Endothelial cell of umbilical vein (primary cell): ENCODE results near the gene SYNGAP1. TPM values are rescaled to one million over a fixed set of nuclear protein-coding genes. Genes with fewer than 3 reads are reported as not detected.

Experiments used
- BruUV-seq: library from RNA; stranded (reverse); fragments of 400-500 nt; replicated peaks from 2 replicates; lab custom pipeline; 2021; lab: Mats Ljungman, UMichigan
- CTCF ChIA-PET: fragments of 300-600, 350-600 bp; sonication (Branson Sonifier 250); formaldehyde crosslinking; loops from one replicate; lab custom pipeline; 2021; ENCODE audit warnings: antibody characterized with exemption, inconsistent platforms; lab: Charles Lee
- POLR2A ChIA-PET: fragments of 300-600, 350-600 bp; sonication (Branson Sonifier 250); formaldehyde crosslinking; loops from one replicate; lab custom pipeline; 2021; ENCODE audit warnings: antibody characterized with exemption, inconsistent platforms; lab: Charles Lee
- DNase-seq: peaks from one replicate; pipeline ENCODE4 v3.0.0-alpha.2; 2011; ENCODE audit warnings: low read depth, low spot score
- FAIRE-seq: peaks from 2 replicates; lab custom pipeline; 2011; peaks lifted over from hg19 to GRCh38; lab: Jason Lieb, UNC
- H2AFZ ChIP-seq: 2 replicates; pipeline ENCODE4 v1.6.0; 2012; ENCODE audit warnings: low read depth, low read length, control low read depth, inconsistent platforms
- H3K27ac ChIP-seq: 2 replicates; pipeline ENCODE4 v1.5.1; 2011; ENCODE audit warnings: low read depth, mild to moderate bottlenecking, control low read depth, low read length, moderate library complexity; ENCODE audit not compliant: insufficient read depth
- H3K27me3 ChIP-seq, 2 experiments: 2 replicates each; pipeline versions ENCODE4 v1.6.0 to v1.6.1; 2011; ENCODE audit warnings: low read length in 2 of 2, mixed read lengths in 1 of 2; ENCODE audit not compliant: control insufficient read depth in 2 of 2, insufficient read depth in 2 of 2
- H3K36me3 ChIP-seq, 2 experiments: 2 replicates in 1 of 2; 3 replicates in 1 of 2; pipeline ENCODE4 v1.5.1; 2011; ENCODE audit warnings: low read length in 2 of 2, mild to moderate bottlenecking in 1 of 2, moderate library complexity in 1 of 2; ENCODE audit not compliant: control insufficient read depth in 2 of 2, insufficient read depth in 2 of 2; ENCODE audit errors: extremely low read depth in 1 of 2
- H3K4me1 ChIP-seq: 3 replicates; pipeline ENCODE4 v1.5.1; 2011; ENCODE audit warnings: mild to moderate bottlenecking, low read length; ENCODE audit not compliant: control insufficient read depth, insufficient read depth; ENCODE audit errors: extremely low read depth
- H3K4me2 ChIP-seq: 2 replicates; pipeline ENCODE4 v1.6.1; 2011; ENCODE audit warnings: low read length, control low read depth, mixed read lengths; ENCODE audit not compliant: insufficient read depth
- H3K4me3 ChIP-seq, 3 experiments: fragments of 200-600 bp in 1 of 3; sonication (generic), shearing (Covaris generic) in 1 of 3; replicated peaks in 1 of 3; 2 replicates each; pipeline ENCODE4 v1.5.1; 2011 to 2016; ENCODE audit warnings: control low read depth in 3 of 3, low read length in 3 of 3, mild to moderate bottlenecking in 2 of 3, inconsistent platforms in 1 of 3, low read depth in 1 of 3, moderate library complexity in 1 of 3; ENCODE audit not compliant: insufficient read depth in 1 of 3
- H3K79me2 ChIP-seq: 2 replicates; pipeline ENCODE4 v1.6.0; 2012; ENCODE audit warnings: low read length, inconsistent platforms; ENCODE audit not compliant: control insufficient read depth, insufficient read depth
- H3K9ac ChIP-seq: replicated peaks from 2 replicates; pipeline ENCODE3; 2011; ENCODE audit warnings: low read length, control low read depth; ENCODE audit not compliant: insufficient read depth; ENCODE audit errors: extremely low read depth
- H3K9me1 ChIP-seq: replicated peaks from 3 replicates; pipeline ENCODE4 v1.6.0; 2011; ENCODE audit warnings: mild to moderate bottlenecking, low read length; ENCODE audit not compliant: control insufficient read depth, insufficient read depth; ENCODE audit errors: extremely low read depth
- H3K9me3 ChIP-seq: replicated peaks from 2 replicates; pipeline ENCODE4 v1.5.1; 2012; ENCODE audit warnings: low read length, inconsistent platforms; ENCODE audit not compliant: control insufficient read depth, insufficient read depth
- H4K20me1 ChIP-seq: replicated peaks from 2 replicates; pipeline ENCODE3; 2011; ENCODE audit warnings: mild to moderate bottlenecking, low read length; ENCODE audit not compliant: control insufficient read depth, insufficient read depth; ENCODE audit errors: extremely low read depth
- EZH2 ChIP-seq: IDR thresholded peaks from 2 replicates; pipeline ENCODE4 v1.6.1; 2012; ENCODE audit warnings: borderline replicate concordance, low read depth, mild to moderate bottlenecking, moderate library complexity, low read length, inconsistent platforms; ENCODE audit not compliant: severe bottlenecking
- FOS ChIP-seq: IDR thresholded peaks from 2 replicates; pipeline ENCODE4 v1.6.1; 2011; ENCODE audit warnings: mild to moderate bottlenecking, low read length, moderate library complexity, borderline replicate concordance; ENCODE audit not compliant: insufficient read depth
- GATA2 ChIP-seq: IDR thresholded peaks from 2 replicates; pipeline ENCODE4 v1.7.0; 2011; ENCODE audit warnings: low read depth, mild to moderate bottlenecking, moderate library complexity, mixed read lengths, low read length; ENCODE audit not compliant: insufficient read length, insufficient read depth
- JUN ChIP-seq: IDR thresholded peaks from 2 replicates; pipeline ENCODE4 v1.6.1; 2011; ENCODE audit warnings: borderline replicate concordance, low read depth; ENCODE audit not compliant: insufficient read length, insufficient read depth
- MAX ChIP-seq: IDR thresholded peaks from 2 replicates; pipeline ENCODE4 v1.6.1; 2011; ENCODE audit not compliant: insufficient read depth, insufficient read length
- MYC ChIP-seq: IDR thresholded peaks from one replicate; pipeline ENCODE4 v1.6.1; 2011; ENCODE audit warnings: mild to moderate bottlenecking, low read depth, low read length
- POLR2A ChIP-seq: IDR thresholded peaks from 2 replicates; pipeline ENCODE4 v1.6.1; 2012; ENCODE audit warnings: low read depth, mild to moderate bottlenecking, control low read depth, low read length
- POLR2AphosphoS5 ChIP-seq: IDR thresholded peaks from 2 replicates; pipeline ENCODE4 v1.6.1; 2012; ENCODE audit warnings: low read depth, mild to moderate bottlenecking, control low read depth, low read length, moderate library complexity; ENCODE audit not compliant: insufficient read depth
- dilution Hi-C: fragments of 300-500 bp; cut with MboI; formaldehyde crosslinking; loops from one replicate; pipeline ENCODE4 v1.15.0; 2019; ENCODE audit warnings: low sequenced_read_pairs; ENCODE audit not compliant: extremely low pct_ligation_motif_present
- intact Hi-C: fragments of 100-400 bp; cut with micrococcal nuclease; formaldehyde crosslinking; loops from one replicate; pipeline ENCODE4 v1.10.0; 2022
- polyA plus RNA-seq, 4 experiments: library from polyadenylated mRNA; depleted of rRNA in 3 of 4; stranded (reverse) in 3 of 4; unstranded in 1 of 4; fragments of >200 nt; gene quantifications; 2 replicates each; pipeline versions ENCODE4 v1.2.1 to v1.2.3, GENCODE V29; 2011 to 2012; ENCODE audit warnings: missing spikeins in 1 of 4
- total RNA-seq: library from RNA; stranded (reverse); gene quantifications from 2 replicates; pipeline ENCODE4 v1.2.3, GENCODE V29; 2021
- TF ChIP-seq, protein P1 (sequence below), 2 donors: IDR thresholded peaks; 1 replicate in 1 of 2; 2 replicates in 1 of 2; pipeline ENCODE4 v1.5.1; 2011; ENCODE audit warnings: low read length in 2 of 2, mild to moderate bottlenecking in 2 of 2, moderate library complexity in 2 of 2, control low read depth in 1 of 2, inconsistent platforms in 1 of 2, low read depth in 1 of 2; ENCODE audit not compliant: insufficient read depth in 1 of 2; ENCODE audit errors: extremely low read depth in 1 of 2

Gene SYNGAP1
- total and polyA plus RNA-seq, 2 donors (not counting 3 experiments of a cell fraction or from before 2014, with no cell fraction given) = 7.3 to 15.1 TPM

DNA sequence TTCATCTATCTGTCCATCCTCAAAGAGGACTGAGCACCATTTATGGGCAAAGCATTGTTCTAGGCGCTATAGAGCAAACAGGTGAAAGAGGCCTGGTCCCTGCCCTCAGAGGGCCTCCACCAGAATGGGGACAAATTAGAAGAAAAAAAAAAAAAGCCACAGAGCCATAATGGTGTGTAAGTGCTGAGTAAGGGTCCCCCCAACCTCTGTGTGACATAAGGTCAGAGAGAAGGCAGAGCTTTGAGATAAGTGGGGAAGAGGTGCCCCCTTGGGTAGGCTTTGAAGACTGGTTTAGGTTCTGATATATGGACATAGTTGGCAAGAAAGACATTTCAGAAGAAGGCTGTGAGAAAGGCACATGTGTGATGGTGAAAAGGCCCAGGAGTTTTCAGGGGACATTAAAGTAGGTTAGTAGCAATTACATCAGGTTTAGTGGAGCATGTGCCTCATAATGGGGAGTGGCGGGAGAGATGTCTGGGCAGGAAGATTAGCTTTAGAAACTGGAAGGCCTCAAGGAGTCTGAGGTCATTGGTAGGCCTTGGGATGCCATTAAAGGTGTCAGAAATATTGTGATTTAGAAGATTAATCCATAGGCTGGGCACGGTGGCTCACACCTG is 19.2 kb downstream of the SYNGAP1 start:
- ChIA-PET CTCF (no interaction called here), POLR2A (no interaction called here)
- intact Hi-C loops (no loop called here), dilution Hi-C loops (no loop called here)
- Histone ChIP-seq H3K79me2 (no peaks in the 10 kb centered on the region), H3K36me3 (peaks cover 3 to 26% of the 10 kb centered on the region in 2 experiments), H2AFZ (no peak overlapping the region), H4K20me1 (no peaks in the 10 kb centered on the region), H3K4me3 (no peak overlapping the region), H3K27ac (no peak overlapping the region), H3K4me1 (no peaks in the 10 kb centered on the region), H3K9me1 (no peaks in the 10 kb centered on the region), H3K4me2 (no peak overlapping the region), H3K9me3 (no peaks in the 10 kb centered on the region), H3K27me3 (no peaks in the 10 kb centered on the region), H3K9ac (no peak overlapping the region)
- DNase-seq (no peak), FAIRE-seq (no peak)
- BruUV-seq = no TSS peak
- TF ChIP-seq MAX (no peak), POLR2AphosphoS5 (no peak), EZH2 (no peak), POLR2A (no peak), GATA2 (no peak), JUN (no peak), FOS (no peak), MYC (no peak)
- TF ChIP-seq, protein P1, sequence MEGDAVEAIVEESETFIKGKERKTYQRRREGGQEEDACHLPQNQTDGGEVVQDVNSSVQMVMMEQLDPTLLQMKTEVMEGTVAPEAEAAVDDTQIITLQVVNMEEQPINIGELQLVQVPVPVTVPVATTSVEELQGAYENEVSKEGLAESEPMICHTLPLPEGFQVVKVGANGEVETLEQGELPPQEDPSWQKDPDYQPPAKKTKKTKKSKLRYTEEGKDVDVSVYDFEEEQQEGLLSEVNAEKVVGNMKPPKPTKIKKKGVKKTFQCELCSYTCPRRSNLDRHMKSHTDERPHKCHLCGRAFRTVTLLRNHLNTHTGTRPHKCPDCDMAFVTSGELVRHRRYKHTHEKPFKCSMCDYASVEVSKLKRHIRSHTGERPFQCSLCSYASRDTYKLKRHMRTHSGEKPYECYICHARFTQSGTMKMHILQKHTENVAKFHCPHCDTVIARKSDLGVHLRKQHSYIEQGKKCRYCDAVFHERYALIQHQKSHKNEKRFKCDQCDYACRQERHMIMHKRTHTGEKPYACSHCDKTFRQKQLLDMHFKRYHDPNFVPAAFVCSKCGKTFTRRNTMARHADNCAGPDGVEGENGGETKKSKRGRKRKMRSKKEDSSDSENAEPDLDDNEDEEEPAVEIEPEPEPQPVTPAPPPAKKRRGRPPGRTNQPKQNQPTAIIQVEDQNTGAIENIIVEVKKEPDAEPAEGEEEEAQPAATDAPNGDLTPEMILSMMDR (IDR thresholded peaks at IDR 0.05; ENCODE audit: extremely low read depth in 1 of 2, insufficient read depth in 1 of 2, low read depth in 1 of 2, low read length in 2 of 2) = no peak
